H1 (cell line): Measurements from ENCODE around the gene RHBDL2. TPM values are rescaled to one million over a fixed set of nuclear protein-coding genes. Genes with fewer than 3 reads are reported as not detected.

Experiments used
- CTCF ChIA-PET: fragments of 300-600 bp; sonication (Branson Sonifier 250); formaldehyde crosslinking; loops from one replicate; lab custom pipeline; 2021; ENCODE audit not compliant: partially characterized antibody; lab: Charles Lee
- POLR2A ChIA-PET: fragments of 300-600 bp; sonication (Branson Sonifier 250); formaldehyde crosslinking; loops from one replicate; lab custom pipeline; 2021; ENCODE audit warnings: inconsistent platforms; ENCODE audit not compliant: partially characterized antibody; lab: Charles Lee
- DNase-seq, 2 experiments: peaks; one replicate each; pipeline versions ENCODE4 v3.0.0 to v3.0.0-alpha.2; 2010 to 2022; ENCODE audit warnings: low spot score in 2 of 2, low read depth in 1 of 2, mixed read lengths in 1 of 2
- FAIRE-seq: peaks from 2 replicates; lab custom pipeline; 2011; peaks lifted over from hg19 to GRCh38; lab: Jason Lieb, UNC
- H2AFZ ChIP-seq: 2 replicates; pipeline ENCODE4 v1.8.1; 2012; ENCODE audit warnings: low read length, inconsistent platforms
- H2AK5ac ChIP-seq: 2 replicates; pipeline ENCODE4 v1.6.1; 2013; ENCODE audit warnings: low read depth, low read length
- H2BK120ac ChIP-seq: replicated peaks from 2 replicates; pipeline ENCODE3; 2013; ENCODE audit warnings: low read depth, low read length, inconsistent platforms
- H2BK12ac ChIP-seq: 2 replicates; pipeline ENCODE4 v1.6.1; 2013; ENCODE audit warnings: low read depth, low read length
- H2BK15ac ChIP-seq: 2 replicates; pipeline ENCODE4 v1.6.1; 2013; ENCODE audit warnings: low read length
- H2BK20ac ChIP-seq: 2 replicates; pipeline ENCODE4 v1.6.1; 2013; ENCODE audit warnings: low read length
- H2BK5ac ChIP-seq: 2 replicates; pipeline ENCODE4 v1.6.1; 2013; ENCODE audit warnings: low read depth, low read length
- H3K14ac ChIP-seq: 2 replicates; pipeline ENCODE4 v1.6.1; 2013; ENCODE audit warnings: inconsistent platforms; ENCODE audit not compliant: insufficient read length
- H3K18ac ChIP-seq: 2 replicates; pipeline ENCODE4 v1.6.1; 2013; ENCODE audit warnings: low read length; ENCODE audit errors: extremely low read depth
- H3K23ac ChIP-seq: 2 replicates; pipeline ENCODE4 v1.6.1; 2013; ENCODE audit warnings: inconsistent platforms; ENCODE audit not compliant: insufficient read length
- H3K23me2 ChIP-seq: 2 replicates; pipeline ENCODE4 v1.6.1; 2013; ENCODE audit warnings: low read depth, low read length
- H3K27ac ChIP-seq: 2 replicates; pipeline ENCODE4 v1.6.1; 2011; ENCODE audit warnings: low read depth, low read length, inconsistent platforms
- H3K27me3 ChIP-seq, 4 experiments: replicated peaks in 1 of 4; 1 replicate in 1 of 4; 2 replicates in 3 of 4; pipeline versions ENCODE4 v1.6.1 to v1.8.1; 2011 to 2013; ENCODE audit warnings: low read length in 3 of 4, mild to moderate bottlenecking in 3 of 4, inconsistent platforms in 2 of 4, mixed read lengths in 2 of 4, moderate library complexity in 1 of 4; ENCODE audit not compliant: control insufficient read depth in 3 of 4, insufficient read depth in 3 of 4; ENCODE audit errors: extremely low read depth in 1 of 4
- H3K36me3 ChIP-seq, 4 experiments: 2 replicates each; pipeline versions ENCODE4 v1.6.1 to v1.8.1; 2011 to 2013; ENCODE audit warnings: mild to moderate bottlenecking in 4 of 4, low read length in 3 of 4, moderate library complexity in 2 of 4, control low read depth in 1 of 4, inconsistent platforms in 1 of 4; ENCODE audit not compliant: insufficient read depth in 4 of 4, control insufficient read depth in 2 of 4
- H3K4ac ChIP-seq: replicated peaks from 2 replicates; pipeline ENCODE3; 2013; ENCODE audit warnings: low read length, low read depth, mixed read lengths, inconsistent platforms; ENCODE audit not compliant: insufficient read length
- H3K4me1 ChIP-seq, 4 experiments: replicated peaks in 1 of 4; 1 replicate in 1 of 4; 2 replicates in 3 of 4; pipeline versions ENCODE4 v1.6.1 to v1.8.1; 2011 to 2013; ENCODE audit warnings: low read length in 3 of 4, inconsistent platforms in 2 of 4, mixed read lengths in 1 of 4; ENCODE audit not compliant: insufficient read depth in 4 of 4, control insufficient read depth in 3 of 4
- H3K4me2 ChIP-seq, 2 experiments: 2 replicates each; pipeline versions ENCODE4 v1.6.1 to v1.8.1; 2011 to 2013; ENCODE audit warnings: low read depth in 2 of 2, low read length in 2 of 2, control low read depth in 1 of 2, inconsistent platforms in 1 of 2, mild to moderate bottlenecking in 1 of 2; ENCODE audit not compliant: insufficient read depth in 1 of 2
- H3K4me3 ChIP-seq, 4 experiments: fragments of 200-600, 300-600 bp in 1 of 4; sonication (generic), shearing (Covaris generic), sonication (Bioruptor Twin) in 1 of 4; 2 replicates each; pipeline versions ENCODE4 v1.5.1 to v1.8.1; 2011 to 2016; ENCODE audit warnings: low read length in 4 of 4, low read depth in 3 of 4, control low read depth in 2 of 4, inconsistent platforms in 2 of 4, mild to moderate bottlenecking in 2 of 4, mixed read lengths in 1 of 4, moderate library complexity in 1 of 4; ENCODE audit not compliant: insufficient read depth in 2 of 4; ENCODE audit errors: extremely low read depth in 1 of 4
- H3K56ac ChIP-seq: replicated peaks from 2 replicates; pipeline ENCODE3; 2013; ENCODE audit warnings: low read depth, mild to moderate bottlenecking, mixed read lengths, low read length, inconsistent platforms; ENCODE audit not compliant: insufficient read length
- H3K79me1 ChIP-seq: 2 replicates; pipeline ENCODE4 v1.6.1; 2013; ENCODE audit warnings: low read depth, low read length, control low read depth
- H3K79me2 ChIP-seq, 2 experiments: 2 replicates each; pipeline versions ENCODE4 v1.6.1 to v1.8.1; 2012 to 2013; ENCODE audit warnings: low read length in 2 of 2, mild to moderate bottlenecking in 2 of 2, inconsistent platforms in 1 of 2; ENCODE audit not compliant: insufficient read depth in 2 of 2, control insufficient read depth in 1 of 2
- H3K9ac ChIP-seq, 4 experiments: replicated peaks in 1 of 4; 1 replicate in 1 of 4; 2 replicates in 3 of 4; pipeline versions ENCODE4 v1.6.1 to v1.8.1; 2011 to 2013; ENCODE audit warnings: low read depth in 3 of 4, low read length in 3 of 4, control low read depth in 2 of 4, mild to moderate bottlenecking in 2 of 4, moderate library complexity in 2 of 4, inconsistent platforms in 1 of 4; ENCODE audit errors: extremely low read depth in 1 of 4
- H3K9me3 ChIP-seq, 2 experiments: 2 replicates each; pipeline versions ENCODE4 v1.6.1 to v1.8.1; 2012 to 2013; ENCODE audit warnings: mild to moderate bottlenecking in 2 of 2, moderate library complexity in 2 of 2, control low read depth in 1 of 2, inconsistent platforms in 1 of 2, low read depth in 1 of 2, low read length in 1 of 2, mixed read lengths in 1 of 2; ENCODE audit not compliant: insufficient read depth in 2 of 2
- H4K20me1 ChIP-seq, 2 experiments: replicated peaks in 1 of 2; 2 replicates each; pipeline versions ENCODE3 to v1.8.1; 2011 to 2013; ENCODE audit warnings: inconsistent platforms in 2 of 2, low read length in 2 of 2, mild to moderate bottlenecking in 1 of 2; ENCODE audit not compliant: insufficient read depth in 2 of 2, control insufficient read depth in 1 of 2
- H4K5ac ChIP-seq: 2 replicates; pipeline ENCODE4 v1.6.1; 2013; ENCODE audit warnings: low read length, low read depth, mixed read lengths, inconsistent platforms; ENCODE audit not compliant: insufficient read length
- H4K8ac ChIP-seq: 2 replicates; pipeline ENCODE4 v1.8.0; 2013; ENCODE audit warnings: mild to moderate bottlenecking, moderate library complexity, low read length, inconsistent platforms; ENCODE audit not compliant: insufficient read depth; ENCODE audit errors: extremely low read depth
- H4K91ac ChIP-seq: replicated peaks from 2 replicates; pipeline ENCODE3; 2013; ENCODE audit warnings: low read length, mixed read lengths, inconsistent platforms; ENCODE audit not compliant: insufficient read length
- E2F6 ChIP-seq: IDR thresholded peaks from 2 replicates; pipeline ENCODE4 v1.6.1; 2012; ENCODE audit warnings: inconsistent platforms
- EP300 ChIP-seq, 2 experiments: IDR thresholded peaks; 1 replicate in 1 of 2; 2 replicates in 1 of 2; pipeline ENCODE4 v1.6.1; 2011 to 2012; ENCODE audit warnings: low read depth in 2 of 2, low read length in 2 of 2, mild to moderate bottlenecking in 2 of 2, borderline replicate concordance in 1 of 2, inconsistent platforms in 1 of 2, moderate library complexity in 1 of 2
- KDM1A ChIP-seq: fragments of 200-600, 300-600 bp; sonication (generic); IDR thresholded peaks from 2 replicates; pipeline ENCODE4 v1.7.1; 2016; ENCODE audit warnings: mild to moderate bottlenecking, low read length, borderline replicate concordance
- RFX5 ChIP-seq: IDR thresholded peaks from 2 replicates; pipeline ENCODE4 v1.6.1; 2011; ENCODE audit warnings: low read depth, low read length, improper control_type of control experiment, borderline replicate concordance
- SIN3A ChIP-seq, 2 experiments: IDR thresholded peaks in 1 of 2; conservative IDR thresholded peaks in 1 of 2; 2 replicates each; pipeline ENCODE4 v1.6.1; 2011 to 2012; ENCODE audit warnings: low read length in 2 of 2, improper control_type of control experiment in 1 of 2, low read depth in 1 of 2, mild to moderate bottlenecking in 1 of 2
- SP4 ChIP-seq: IDR thresholded peaks from 2 replicates; pipeline ENCODE4 v1.6.1; 2012; ENCODE audit warnings: low read length, inconsistent platforms
- WGBS, 2 experiments: shearing (Covaris generic) in 1 of 2; methylation state at CpG; one replicate each; pipeline versions ENCODE4 v1.1.6 to v1.1.7; 2013 to 2015; ENCODE audit warnings: low lambda C conversion rate in 2 of 2, mixed read lengths in 2 of 2, inconsistent platforms in 1 of 2, low coverage in 1 of 2, missing lambda C conversion rate in 1 of 2; ENCODE audit not compliant: insufficient replicate concordance in 2 of 2, insufficient coverage in 1 of 2, insufficient read length in 1 of 2; ENCODE audit errors: extremely low coverage in 1 of 2, missing lambda C conversion rate in 1 of 2; 5-methylcytosine and 5-hydroxymethylcytosine counted together
- polyA plus RNA-seq, 7 experiments: library from polyadenylated mRNA; depleted of rRNA in 3 of 7; stranded (reverse) in 5 of 7; unstranded in 2 of 7; fragments of >200 nt in 5 of 7; fragments of 200-250 nt in 2 of 7; gene quantifications; 1 replicate in 5 of 7; 2 replicates in 1 of 7; 4 replicates in 1 of 7; pipeline versions ENCODE4 v1.2.1 to v1.2.3, GENCODE V29; 2011 to 2013; ENCODE audit warnings: missing spikeins in 2 of 7, mixed read lengths in 2 of 7
- total RNA-seq: library from RNA; stranded (reverse); fragmentation: NEBNext Ultra II Directional; extraction: Animal tissue kit (Norgen Biotek cat#: 25700); gene quantifications from 2 replicates; pipeline ENCODE4 v1.2.1, GENCODE V29; 2021

Gene RHBDL2
- total and polyA plus RNA-seq, 2 of the 8 experiments (the other 6 are each of a cell fraction or from before 2014, with no cell fraction given) = 0.42 to 0.84 TPM

- Histone ChIP-seq H4K20me1 (no peaks in the 10 kb centered on the region), H3K27me3 (no peaks in the 10 kb centered on the region), H4K5ac (no peak overlapping the region), H4K8ac (no peak overlapping the region), H3K79me2 (no peaks in the 10 kb centered on the region), H4K91ac (no peak overlapping the region), H3K9ac (no peak overlapping the region), H2BK12ac (no peak overlapping the region), H3K4me1 (peaks cover 0 to 2% (median 0%) of the 10 kb centered on the region in 4 experiments; a peak in 2 of 7 replicates), H3K27ac (no peak overlapping the region), H2BK20ac (no peak overlapping the region), H3K56ac (no peak overlapping the region), H3K4ac (no peak overlapping the region), H2BK5ac (no peak overlapping the region), H3K79me1 (no peaks in the 10 kb centered on the region), H3K18ac (no peak overlapping the region), H3K9me3 (no peaks in the 10 kb centered on the region), H3K36me3 (peaks cover 0 to 30% (median 12%) of the 10 kb centered on the region in 4 experiments; a peak in 4 of 8 replicates), H3K14ac (no peak overlapping the region), H3K4me2 (no peak overlapping the region), H3K23me2 (no peaks in the 10 kb centered on the region), H3K23ac (no peak overlapping the region), H3K4me3 (no peak overlapping the region), H2AK5ac (no peak overlapping the region), H2BK120ac (no peak overlapping the region), H2AFZ (no peak overlapping the region), H2BK15ac (no peak overlapping the region)
- TF ChIP-seq SIN3A (conservative IDR thresholded peaks at IDR 0.05 in 1 of 2, IDR thresholded peaks at IDR 0.05 in 1 of 2; ENCODE audit: low read depth in 1 of 2, low read length in 2 of 2) (no peak), EP300 (IDR thresholded peaks at IDR 0.05; ENCODE audit: borderline replicate concordance in 1 of 2, low read depth in 2 of 2, low read length in 2 of 2) (no peak), RFX5 (no peak), SP4 (no peak), KDM1A (no peak), E2F6 (no peak)
- ChIA-PET CTCF (interaction anchor here (0.7 kb wide), 1 partner anchor 350 kb away, joined by 3 read pairs; no protein-coding TSS in a partner anchor), POLR2A (no interaction called here)
- WGBS, 2 experiments = 90% methylated on average over 2 of the region's 2 CpGs; no CpG with 5 or more reads in 1 of the 2 experiments
- FAIRE-seq (no peak), DNase-seq (no peak)
Measured at GRCh38 chr1:38840281-38840680, 101.3 kb downstream of the RHBDL2 start.
